Ecto neural progenitor cell (in vitro differentiated cells): ENCODE data around the gene NNT.
A peak's percentile ranks its signal among the peaks of the same experiment; 100 is the strongest.
"Not testable (repeated sequence)": the region's sequence is repeated elsewhere in the genome, so short reads cannot be mapped to it uniquely, and the experiment has no call there.

ENCODE experiments used
- DNase-seq: peaks from one replicate; pipeline ENCODE4 v3.0.0-alpha.2; 2018; ENCODE audit warnings: low spot score

Gene NNT

GRCh38 chr5:43583724-43584123, 19.3 kb upstream of the NNT start:
- DNase-seq: no peak

GRCh38 chr5:43584166-43584699, 18.7 kb upstream of the NNT start:
- DNase-seq: no peak

DNA sequence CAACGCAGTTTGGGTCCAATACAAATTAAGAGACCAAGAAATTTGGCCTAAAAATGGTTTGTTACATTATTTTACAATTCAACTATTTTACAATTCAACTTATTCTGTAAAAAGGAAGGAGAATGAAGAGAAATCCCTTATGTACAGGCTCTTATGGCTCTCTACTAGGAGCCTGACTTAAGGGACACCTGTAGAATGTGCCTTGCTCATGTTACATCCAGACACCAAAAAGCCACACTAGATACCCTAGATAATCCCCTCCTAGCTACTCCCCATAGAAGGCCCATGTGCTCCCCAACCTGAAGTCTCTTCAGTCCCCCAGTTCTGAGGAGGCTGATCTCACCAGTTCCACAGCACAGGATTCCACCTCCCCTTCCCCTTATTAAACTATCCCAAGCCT, 14.1 kb upstream of the NNT start:
- no peak for DNase-seq

DNA sequence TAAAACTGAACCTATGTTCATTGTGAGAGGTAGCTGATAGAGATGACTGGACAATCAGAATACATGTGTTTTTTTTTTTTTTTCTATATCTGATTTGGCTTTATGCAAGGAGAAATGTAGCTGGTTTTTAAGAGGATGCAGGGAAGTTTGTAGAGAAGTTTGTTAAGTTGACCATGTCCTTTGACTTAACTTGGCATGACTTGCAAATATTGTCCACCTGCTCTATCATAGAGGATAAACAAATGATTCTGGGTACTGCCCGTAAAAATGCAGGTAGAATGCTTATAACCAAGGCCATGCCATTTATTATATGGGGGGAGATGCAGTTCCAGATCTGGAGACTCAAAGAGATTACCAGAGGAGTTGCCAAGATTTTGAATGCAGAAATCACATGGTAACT, 13.7 kb upstream of the NNT start:
- DNase-seq: no peak

DNA sequence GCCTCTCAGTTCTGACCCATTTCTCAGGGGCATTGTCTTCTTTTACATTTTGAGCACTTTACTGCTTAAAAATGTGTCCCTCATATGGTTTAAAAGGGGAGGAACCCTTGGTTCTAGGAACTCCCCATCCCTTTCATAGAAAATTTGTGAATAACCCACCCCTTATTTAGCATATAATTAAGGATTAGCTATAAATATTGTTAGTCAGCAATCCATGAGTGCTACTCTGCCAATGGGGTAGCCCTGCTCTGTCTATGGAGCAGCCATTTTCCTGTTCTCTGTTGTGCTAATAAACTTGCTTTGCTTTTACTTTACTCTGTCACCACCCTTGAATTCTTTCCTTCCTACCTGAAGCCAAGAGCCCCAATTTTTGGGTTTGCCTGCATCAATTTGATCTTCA, 12.3 kb upstream of the NNT start:
- no peak for DNase-seq

GRCh38 chr5:43592363-43592762, 10.6 kb upstream of the NNT start:
- DNase-seq: no peak

DNA sequence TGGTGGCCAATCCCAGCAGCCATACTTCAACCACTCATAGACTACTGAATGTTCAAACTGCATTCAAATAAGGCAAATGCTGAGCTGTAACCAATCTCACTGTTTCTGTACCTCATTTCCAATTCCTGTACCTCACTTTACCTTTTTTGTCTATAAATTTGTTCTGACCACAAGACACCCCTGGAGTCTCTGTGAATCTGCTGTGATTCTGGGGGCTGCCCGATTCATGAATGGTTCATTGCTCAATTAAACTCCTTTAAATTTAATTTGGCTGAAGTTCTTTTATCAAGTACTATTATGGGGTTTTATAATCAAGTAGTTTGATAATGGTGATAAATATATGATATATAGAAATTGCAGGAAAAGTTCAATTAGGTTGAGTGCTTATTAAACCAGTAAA, 4.1 kb upstream of the NNT start:
- not testable (repeated sequence) for DNase-seq

GRCh38 chr5:43601454-43602260, 1.3 kb upstream of the NNT start:
- DNase-seq: no peak

DNA sequence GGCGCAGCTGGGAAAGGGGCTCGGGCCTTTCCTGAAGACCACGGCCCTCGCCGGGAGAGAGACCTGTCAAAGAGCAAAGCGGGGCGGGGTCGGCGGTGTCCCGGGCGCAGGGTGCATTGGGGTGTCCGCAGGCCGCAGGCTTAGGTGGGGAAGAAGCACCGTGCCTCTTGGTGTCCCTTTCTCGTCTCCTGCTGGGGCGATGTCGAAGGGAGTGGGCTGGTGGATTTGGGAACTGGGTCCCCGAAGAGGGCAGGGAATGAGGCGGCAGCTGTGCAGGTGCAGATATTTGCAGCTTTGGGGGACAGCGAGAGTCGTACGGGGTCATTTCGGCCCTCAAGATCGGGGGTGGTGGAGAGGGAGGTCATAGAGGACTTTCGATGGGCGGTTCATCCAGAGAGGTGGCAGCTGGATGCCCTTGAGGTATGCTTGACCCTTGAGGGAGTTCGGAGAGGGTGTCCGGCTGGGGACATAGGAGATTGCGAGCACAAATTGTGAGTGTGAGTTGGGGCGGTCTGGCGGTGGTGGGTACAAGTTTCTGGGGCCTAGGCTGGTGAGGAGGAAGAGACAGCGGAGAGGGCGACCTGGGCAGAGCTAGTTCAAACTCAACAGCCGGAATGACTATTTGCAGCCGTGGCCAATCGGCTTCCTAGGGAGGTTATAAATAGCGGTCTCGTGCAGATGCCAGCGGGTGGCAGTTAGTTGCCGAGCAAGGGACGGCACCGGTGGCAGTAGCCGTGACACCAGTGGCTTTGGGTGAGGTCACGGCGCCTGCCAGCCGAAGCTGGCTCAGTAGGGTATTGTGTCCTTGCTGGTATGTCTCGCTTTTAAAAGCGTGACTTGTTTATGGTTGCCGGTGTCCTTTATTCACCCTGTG, 601 bp downstream of the NNT start:
- DNase-seq: peak; percentile 55

DNA sequence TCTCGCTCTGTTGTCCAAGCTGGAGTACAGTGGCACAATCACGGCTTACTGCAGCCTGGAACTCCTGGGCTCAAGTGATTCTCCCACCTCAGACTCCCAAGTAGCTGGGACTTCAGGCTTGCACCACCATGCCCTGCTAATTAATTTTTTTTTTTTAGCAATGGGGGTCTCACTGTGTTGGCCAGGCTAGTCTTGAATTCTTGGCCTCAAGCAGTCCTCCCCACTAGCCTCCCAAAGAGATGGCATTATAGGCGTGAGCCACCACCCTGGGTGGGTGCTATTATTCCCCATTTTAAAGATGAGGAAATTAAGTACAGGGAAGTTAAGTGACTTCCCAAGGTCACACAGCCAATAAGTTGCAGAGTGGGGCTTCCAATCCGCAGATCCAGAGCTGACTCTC, 1.7 kb downstream of the NNT start:
- DNase-seq: no peak

DNA sequence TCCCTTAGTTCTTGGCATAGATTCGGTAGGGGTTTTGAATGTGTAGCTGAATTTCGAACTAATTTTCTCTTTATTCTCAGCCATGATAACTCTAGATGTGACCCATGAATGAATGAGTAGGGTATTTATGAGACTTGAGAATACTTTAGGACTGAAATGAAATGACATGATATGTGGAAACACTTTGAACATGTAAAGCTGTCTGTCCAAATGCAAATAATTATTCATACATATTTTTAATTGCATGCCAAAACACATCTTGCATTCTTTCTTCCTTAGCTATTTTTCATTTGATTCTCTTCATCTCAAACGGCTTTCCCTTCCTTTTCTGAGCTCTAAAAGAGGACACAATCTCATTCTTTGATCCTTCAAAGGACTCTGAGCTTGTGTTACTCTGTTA, 3.4 kb downstream of the NNT start:
- DNase-seq: no peak

GRCh38 chr5:43608406-43608805, 5.4 kb downstream of the NNT start:
- no peak for DNase-seq

DNA sequence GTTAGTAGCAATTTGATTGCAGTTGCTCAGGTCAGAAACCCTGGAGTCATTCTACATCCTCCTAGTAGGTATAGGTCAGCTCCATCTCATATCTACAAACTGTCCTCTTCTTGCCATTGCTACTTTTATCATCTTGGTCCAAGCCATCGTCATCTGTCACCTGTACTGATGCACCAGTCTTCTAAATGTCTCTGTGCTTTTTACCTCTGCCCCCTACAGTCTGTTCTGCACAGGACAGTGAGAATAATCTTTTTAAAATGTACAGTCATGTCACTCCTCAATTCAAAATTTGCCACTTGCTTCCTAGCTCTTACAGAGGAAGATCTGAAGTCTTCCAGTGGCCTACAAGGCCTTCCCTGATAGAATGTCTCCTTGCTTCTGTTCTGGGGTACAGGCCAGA, 6.8 kb downstream of the NNT start:
- DNase-seq: no peak

DNA sequence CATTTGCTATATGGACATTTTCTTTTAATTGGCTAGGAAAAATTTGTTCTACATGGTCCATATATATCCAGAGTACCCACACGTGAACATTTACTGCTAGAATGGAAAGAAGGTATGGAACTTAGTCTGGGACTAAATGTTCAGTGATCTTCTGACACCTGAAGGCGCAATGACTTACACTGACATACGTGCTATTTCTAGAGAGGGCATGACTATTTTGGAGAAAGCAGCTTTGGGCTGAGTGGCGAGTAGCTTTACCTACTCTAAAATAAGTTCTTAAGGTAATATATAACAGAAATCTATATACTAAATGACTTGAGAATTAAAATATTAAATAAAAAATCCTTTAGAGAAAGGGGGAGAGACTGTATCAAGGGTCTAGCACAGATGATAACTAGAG, 10.4 kb downstream of the NNT start:
- DNase-seq: no peak

- no peak for DNase-seq
Measured at GRCh38 chr5:43615445-43616184, 12.6 kb downstream of the NNT start.

GRCh38 chr5:43616535-43616934, 13.6 kb downstream of the NNT start:
- no peak for DNase-seq

DNA sequence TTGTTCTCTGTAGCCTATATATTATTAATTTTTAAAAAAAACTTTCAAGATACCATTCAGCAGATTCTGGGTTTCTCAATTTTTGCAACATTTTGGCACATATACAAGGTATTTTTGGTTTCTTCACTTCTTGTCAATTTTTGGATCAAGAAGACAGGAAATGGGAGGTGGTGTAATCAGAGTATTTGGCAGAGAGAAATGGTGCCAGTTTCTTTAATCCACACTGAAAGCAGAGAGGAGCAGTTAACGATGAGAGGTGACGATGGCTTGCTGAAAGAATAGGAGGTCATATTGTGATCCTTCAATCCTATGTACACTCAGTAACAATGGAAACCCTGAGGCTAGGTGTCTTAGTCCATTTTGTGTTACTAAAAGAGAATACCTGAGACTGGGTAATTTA, 16.4 kb downstream of the NNT start:
- DNase-seq: no peak

- no peak for DNase-seq
Measured at GRCh38 chr5:43619911-43620310, 16.9 kb downstream of the NNT start.

- DNase-seq: no peak
Measured at GRCh38 chr5:43620944-43621505, 18.0 kb downstream of the NNT start.

DNA sequence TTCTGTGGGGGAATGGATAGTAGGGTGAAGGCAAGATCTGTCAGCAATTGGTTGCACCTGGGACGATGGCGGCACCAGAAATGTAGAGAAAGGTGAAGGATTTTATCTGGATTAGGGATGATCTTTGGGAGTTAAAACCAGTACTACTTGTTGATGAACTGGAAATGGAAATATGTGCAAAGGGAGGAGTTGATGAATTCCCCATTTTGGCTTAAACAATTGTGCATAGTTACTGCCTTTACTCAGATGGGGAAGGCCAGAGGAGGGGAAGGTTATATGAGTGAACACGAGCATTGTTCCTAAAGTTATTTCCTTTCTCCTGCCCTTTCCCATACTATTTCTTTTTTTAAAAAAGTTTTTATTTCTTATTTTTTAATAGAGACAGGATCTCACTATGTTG, 19.1 kb downstream of the NNT start:
- DNase-seq: no peak

- DNase-seq: no peak
Measured at GRCh38 chr5:43623048-43623680, 20.2 kb downstream of the NNT start.

DNA sequence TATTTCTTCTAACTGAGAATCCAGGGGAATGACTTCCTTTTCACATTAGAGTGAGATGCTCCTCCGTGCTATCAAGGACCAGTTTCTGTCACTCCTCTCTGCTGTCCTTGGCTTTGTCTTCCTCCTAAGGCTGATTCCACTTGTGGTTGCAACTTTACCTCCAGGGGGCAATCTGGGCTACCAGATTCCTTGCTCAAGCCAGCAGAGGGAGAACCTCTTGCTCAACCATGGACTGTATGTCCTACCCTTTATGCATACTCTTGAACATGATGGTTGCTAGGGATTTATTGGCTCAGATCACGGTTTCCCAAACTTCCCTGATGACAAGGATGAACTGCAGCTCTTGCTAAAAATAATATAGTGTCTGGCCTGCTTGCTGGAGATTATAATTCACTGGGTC, 24.0 kb downstream of the NNT start:
- DNase-seq: peak; percentile 57
